ENCODE results near the gene FAM169A. TPM values are rescaled to one million over a fixed set of nuclear protein-coding genes. Genes with fewer than 3 reads are reported as not detected.

FAM169A gene
- total RNA-seq, 1 experiment from 2014 or later, result 63.1 TPM

DNA sequence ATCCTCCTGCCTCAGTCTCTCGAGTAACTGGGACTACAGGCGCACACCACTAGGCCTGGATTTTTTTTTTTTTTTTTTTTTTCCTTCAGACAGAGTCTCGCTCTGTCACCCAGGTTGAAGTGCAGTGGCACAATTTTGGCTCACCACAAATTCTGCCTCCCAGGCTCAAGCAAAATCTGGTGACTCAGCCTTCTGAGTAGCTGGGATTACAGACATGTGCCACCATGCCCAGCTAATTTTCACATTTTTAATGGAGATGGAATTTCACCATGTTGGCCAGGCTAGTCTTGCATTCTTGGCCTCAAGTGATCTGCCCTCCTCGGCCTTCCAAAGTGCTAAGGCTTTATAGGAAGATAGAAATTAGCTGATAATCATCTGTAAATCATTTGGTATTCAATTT, 55.3 kb downstream of the FAM169A start:
- H3K36me3 Mint-ChIP-seq (ENCODE audit: insufficient read depth in 1 of 3, low read depth in 3 of 3), result peaks cover 30 to 56% (median 34%) of the 10 kb centered on the region in 3 experiments
- WGBS (ENCODE audit: extremely low coverage, insufficient read length, low lambda C conversion rate), result no CpG with 5 or more reads among the region's 4 CpGs

More for the DNA sequence above, 55.3 kb downstream of the FAM169A start:
- Mint-ChIP-seq H3K4me1 (peaks cover 6 to 9% of the 10 kb centered on the region in 2 experiments), H3K27ac (no peak overlapping the region), H3K27me3 (ENCODE audit: low read depth) (no peaks in the 10 kb centered on the region), H3K9me3 (no peaks in the 10 kb centered on the region), H3K4me3 (no peak overlapping the region)
- H3K4me1 ChIP-seq (ENCODE audit: insufficient read depth, low read length), result peaks cover 4% of the 10 kb centered on the region; the same call in 1 of the 2 replicates
- H2BK5ac ChIP-seq (ENCODE audit: insufficient read length, low read length), result no peak overlapping the region
- H3T11ph ChIP-seq (ENCODE audit: low read length), result no peak overlapping the region
- H3K18ac ChIP-seq (ENCODE audit: insufficient read length, low read depth, low read length), result no peak overlapping the region
- no peak overlapping the region for H3K9ac ChIP-seq (ENCODE audit: extremely low read depth, insufficient read length, low read length)
- no peak overlapping the region for H4K5ac ChIP-seq (ENCODE audit: insufficient read length, low read depth, low read length)
- H2BK120ac ChIP-seq (ENCODE audit: low read depth, low read length, poor library complexity, severe bottlenecking), result no peak overlapping the region
- H2AFZ ChIP-seq (ENCODE audit: low read length), result no peak overlapping the region
- peaks cover 2% of the 10 kb centered on the region for H3K79me1 ChIP-seq (ENCODE audit: insufficient read depth, low read depth, low read length, poor library complexity, severe bottlenecking)
- no peaks in the 10 kb centered on the region for H3K9me3 ChIP-seq (ENCODE audit: control insufficient read depth, low read depth, low read length)
- no peak overlapping the region for H3K14ac ChIP-seq (ENCODE audit: insufficient read depth, low read length)
- no peak overlapping the region for H3K4ac ChIP-seq (ENCODE audit: low read depth, low read length)
- no peak overlapping the region for H4K91ac ChIP-seq (ENCODE audit: insufficient read length, low read depth, low read length)
- H4K20me1 ChIP-seq (ENCODE audit: control insufficient read depth, insufficient read depth, insufficient read length), result no peaks in the 10 kb centered on the region
- no peak overlapping the region for H3K4me2 ChIP-seq (ENCODE audit: insufficient read depth, insufficient read length, low read length)
- H2AK5ac ChIP-seq (ENCODE audit: insufficient read length, low read length), result no peak overlapping the region
- no peak for DNase-seq
- H3K27ac ChIP-seq (ENCODE audit: insufficient read length, low read depth, low read length), result peak overlapping the region; percentile 32
- H2BK15ac ChIP-seq (ENCODE audit: low read depth, low read length), result no peak overlapping the region
- H3K23ac ChIP-seq (ENCODE audit: insufficient read length, low read depth, low read length), result no peak overlapping the region
- no peak overlapping the region for H2BK12ac ChIP-seq (ENCODE audit: insufficient read length, low read depth, low read length)
- H4K8ac ChIP-seq (replicated peaks; ENCODE audit: insufficient read length, low read depth, low read length), result no peak overlapping the region
- no peaks in the 10 kb centered on the region for H3K27me3 ChIP-seq (ENCODE audit: insufficient read depth, low read length)
- H2BK20ac ChIP-seq (ENCODE audit: low read depth, low read length, poor library complexity, severe bottlenecking), result no peak overlapping the region
- TF ChIP-seq, protein P1, sequence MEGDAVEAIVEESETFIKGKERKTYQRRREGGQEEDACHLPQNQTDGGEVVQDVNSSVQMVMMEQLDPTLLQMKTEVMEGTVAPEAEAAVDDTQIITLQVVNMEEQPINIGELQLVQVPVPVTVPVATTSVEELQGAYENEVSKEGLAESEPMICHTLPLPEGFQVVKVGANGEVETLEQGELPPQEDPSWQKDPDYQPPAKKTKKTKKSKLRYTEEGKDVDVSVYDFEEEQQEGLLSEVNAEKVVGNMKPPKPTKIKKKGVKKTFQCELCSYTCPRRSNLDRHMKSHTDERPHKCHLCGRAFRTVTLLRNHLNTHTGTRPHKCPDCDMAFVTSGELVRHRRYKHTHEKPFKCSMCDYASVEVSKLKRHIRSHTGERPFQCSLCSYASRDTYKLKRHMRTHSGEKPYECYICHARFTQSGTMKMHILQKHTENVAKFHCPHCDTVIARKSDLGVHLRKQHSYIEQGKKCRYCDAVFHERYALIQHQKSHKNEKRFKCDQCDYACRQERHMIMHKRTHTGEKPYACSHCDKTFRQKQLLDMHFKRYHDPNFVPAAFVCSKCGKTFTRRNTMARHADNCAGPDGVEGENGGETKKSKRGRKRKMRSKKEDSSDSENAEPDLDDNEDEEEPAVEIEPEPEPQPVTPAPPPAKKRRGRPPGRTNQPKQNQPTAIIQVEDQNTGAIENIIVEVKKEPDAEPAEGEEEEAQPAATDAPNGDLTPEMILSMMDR (conservative IDR thresholded peaks at IDR 0.05), result no peak
- H3K56ac ChIP-seq (ENCODE audit: insufficient read length, low read depth, low read length), result no peak overlapping the region
- H3K79me2 ChIP-seq (ENCODE audit: insufficient read depth, low read length), result no peaks in the 10 kb centered on the region; the same call in 1 of the 2 replicates
- H3K23me2 ChIP-seq (ENCODE audit: insufficient read length, low read depth, low read length, poor library complexity, severe bottlenecking), result no peaks in the 10 kb centered on the region
